NCI-H82 (cell line): ENCODE measurements around the gene CHRNE.
"Not testable (repeated sequence)": the region's sequence is repeated elsewhere in the genome, so short reads cannot be mapped to it uniquely, and the experiment has no call there.

Experiments used
- DNase-seq: peaks from one replicate; lab custom pipeline; 2025; lab: John Stamatoyannopoulos, UW

The CHRNE gene

GRCh38 chr17:4906642-4907041 is 3.7 kb upstream of the CHRNE start:
- not testable (repeated sequence) for DNase-seq

GRCh38 chr17:4902540-4902939 is 358 bp downstream of the CHRNE start:
- DNase-seq: peak; percentile 86

DNA sequence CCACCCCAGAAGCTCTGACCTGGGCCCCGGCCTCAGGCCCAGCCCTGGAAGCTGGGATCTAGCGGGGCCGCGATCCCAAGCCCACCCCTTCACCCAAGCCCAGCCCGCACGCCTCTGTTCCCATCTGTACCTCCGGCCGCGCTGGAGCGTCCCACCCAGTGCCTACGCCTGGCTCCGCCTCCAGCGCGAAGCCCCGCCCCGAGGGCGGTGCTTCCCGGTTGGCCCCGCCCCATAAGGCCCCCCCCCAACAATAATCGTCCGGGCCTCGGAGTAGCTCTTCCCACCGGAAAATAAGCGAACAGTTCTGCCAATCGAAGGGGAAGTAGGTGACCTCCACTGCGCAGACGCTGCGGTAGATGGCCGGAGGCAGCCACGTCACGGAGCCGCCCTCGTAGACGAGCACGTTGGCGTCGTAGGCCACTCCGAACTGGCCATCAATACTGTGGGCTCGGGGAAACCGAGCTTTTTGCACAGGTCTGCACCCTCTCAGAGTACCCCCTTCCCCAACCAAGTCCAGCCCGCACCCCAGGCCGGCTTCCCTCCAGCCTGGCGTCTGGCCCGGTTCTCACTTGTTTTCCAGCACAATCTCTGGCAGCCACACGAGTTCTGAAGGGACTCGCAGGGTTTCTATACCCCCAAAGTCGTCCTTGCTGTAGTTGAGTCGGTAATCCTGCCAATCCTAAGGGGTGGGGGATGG is 1.1 kb downstream of the CHRNE start:
- DNase-seq: no peak

DNA sequence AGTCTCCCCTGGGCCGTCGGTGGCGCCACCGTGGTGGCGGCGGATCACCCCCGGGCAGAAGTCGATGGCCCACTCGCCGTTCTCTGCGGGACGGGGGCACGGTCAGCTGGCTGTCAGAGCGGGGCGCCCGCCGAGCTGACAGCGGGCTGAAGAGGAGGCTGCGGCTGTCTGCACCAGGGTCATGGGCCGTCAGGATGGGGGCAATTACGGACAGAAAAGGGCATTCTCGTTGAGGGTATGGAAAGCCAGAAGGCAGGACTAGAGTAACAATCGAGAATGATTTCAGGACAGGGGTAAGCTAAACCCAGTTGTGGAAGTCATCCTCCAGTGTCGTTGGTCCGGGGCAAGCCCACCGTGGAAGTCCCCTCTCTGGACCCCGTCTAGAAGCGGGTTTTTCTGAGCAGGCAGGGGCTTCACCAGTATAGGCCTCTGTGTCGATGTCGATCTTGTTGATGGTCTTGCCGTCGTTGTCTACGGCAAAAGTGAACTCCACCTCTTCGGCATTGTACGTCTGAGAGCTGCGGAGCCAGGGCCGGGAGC is 1.7 kb downstream of the CHRNE start:
- DNase-seq: no peak

DNA sequence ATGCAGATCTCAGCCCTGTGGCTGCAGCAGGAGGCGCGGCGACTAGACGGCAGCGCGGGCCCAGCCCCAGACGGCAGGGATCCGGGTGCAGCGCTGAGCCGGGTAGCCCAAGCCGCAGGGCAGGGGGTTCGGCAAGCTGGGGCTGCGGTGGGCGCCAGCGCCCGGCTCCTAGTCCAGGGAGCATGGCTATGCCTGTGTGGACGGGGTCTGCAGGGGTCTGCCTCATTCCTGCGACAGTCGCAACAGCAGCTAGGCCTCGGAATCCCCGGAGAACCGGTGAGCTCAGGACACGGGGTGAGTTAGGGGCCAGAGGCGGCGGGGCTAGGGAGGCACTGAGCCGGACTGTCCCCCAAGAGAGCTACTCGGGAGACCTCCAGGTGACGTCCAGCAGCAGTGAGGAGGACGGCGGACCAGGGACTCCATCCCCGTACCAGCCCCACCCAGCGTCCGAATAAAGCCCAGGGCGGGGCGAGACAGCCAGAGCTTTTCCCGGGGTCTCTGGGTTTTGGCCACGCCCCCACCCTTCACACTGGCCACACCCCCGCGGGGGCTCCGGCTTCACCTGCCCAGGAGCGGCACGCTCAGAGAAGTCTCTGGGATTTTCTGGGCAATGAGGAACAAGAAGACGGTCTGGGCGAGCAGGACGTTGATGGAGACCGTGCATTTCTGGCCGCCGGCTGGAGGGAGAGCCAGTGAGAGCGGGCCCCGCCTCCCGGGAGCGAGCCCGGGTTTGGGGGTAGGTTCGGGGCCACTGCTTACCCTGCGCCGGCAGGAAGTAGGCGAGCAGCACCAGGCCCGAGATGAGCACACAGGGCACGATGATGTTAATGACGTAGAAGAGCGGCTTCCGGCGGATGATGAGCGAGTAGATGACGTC is 2.4 kb downstream of the CHRNE start:
- no peak for DNase-seq

- DNase-seq: no peak
Measured at GRCh38 chr17:4899341-4900230, 3.3 kb downstream of the CHRNE start, which contains the start of gene C17orf107. Gene C17orf107, plus strand, starts transcription at chr17:4899536. Its CDS starts 227 bp downstream, at chr17:4899763.

GRCh38 chr17:4898927-4899326 is 4.0 kb downstream of the CHRNE start:
- no peak for DNase-seq

- no peak for DNase-seq
Measured at GRCh38 chr17:4898351-4898750, 4.5 kb downstream of the CHRNE start.

GRCh38 chr17:4897785-4898184 is 5.1 kb downstream of the CHRNE start:
- no peak for DNase-seq

- DNase-seq: no peak
Measured at GRCh38 chr17:4897198-4897687, 5.7 kb downstream of the CHRNE start.

DNA sequence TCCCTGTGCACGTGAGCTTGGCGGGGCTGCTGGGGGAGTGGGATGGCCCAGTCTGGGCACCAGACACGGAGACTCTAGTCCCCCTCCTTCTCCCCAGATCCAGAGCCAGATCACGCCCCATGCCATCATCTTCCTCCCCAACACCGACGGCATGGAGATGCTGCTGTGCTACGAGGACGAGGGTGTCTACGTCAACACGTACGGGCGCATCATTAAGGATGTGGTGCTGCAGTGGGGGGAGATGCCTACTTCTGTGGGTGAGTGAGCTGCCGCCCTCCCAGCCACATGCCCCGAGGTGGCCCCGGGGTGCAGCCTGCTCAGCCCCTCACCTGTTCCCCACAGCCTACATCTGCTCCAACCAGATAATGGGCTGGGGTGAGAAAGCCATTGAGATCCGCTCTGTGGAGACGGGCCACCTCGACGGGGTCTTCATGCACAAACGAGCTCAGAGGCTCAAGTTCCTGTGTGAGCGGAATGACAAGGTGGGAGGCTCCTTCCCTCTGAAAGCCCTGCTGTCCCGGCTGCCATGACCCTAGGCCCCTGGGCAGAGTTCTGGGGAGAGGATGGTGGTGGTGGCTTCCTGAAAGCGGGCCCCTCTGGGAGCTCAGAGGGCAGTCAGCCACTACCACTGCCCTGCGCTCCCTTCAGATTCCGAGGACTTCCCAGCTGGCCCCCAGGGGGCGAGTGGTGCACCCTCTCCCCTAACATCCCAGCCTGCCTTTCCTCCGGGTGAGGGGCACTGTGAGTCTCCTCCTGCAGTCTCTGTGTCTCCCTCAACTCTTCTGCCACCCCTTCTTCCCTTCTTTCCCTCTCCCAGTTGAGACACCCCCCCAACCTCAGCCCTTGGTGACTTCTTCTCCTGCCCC is 6.3 kb downstream of the CHRNE start:
- DNase-seq: no peak

GRCh38 chr17:4895657-4896331 is 7.1 kb downstream of the CHRNE start:
- peak; percentile 76 for DNase-seq

DNA sequence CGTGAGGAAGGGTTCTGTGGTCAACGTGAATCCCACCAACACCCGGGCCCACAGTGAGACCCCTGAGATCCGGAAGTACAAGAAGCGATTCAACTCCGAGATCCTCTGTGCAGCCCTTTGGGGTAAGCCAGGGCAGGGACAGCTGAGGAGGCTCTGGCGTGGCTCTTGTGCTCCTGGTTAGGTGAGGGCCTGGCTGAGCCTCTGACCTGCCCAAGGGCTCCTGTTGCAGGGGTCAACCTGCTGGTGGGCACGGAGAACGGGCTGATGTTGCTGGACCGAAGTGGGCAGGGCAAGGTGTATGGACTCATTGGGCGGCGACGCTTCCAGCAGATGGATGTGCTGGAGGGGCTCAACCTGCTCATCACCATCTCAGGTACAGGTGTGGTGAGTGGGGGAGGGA is 7.8 kb downstream of the CHRNE start:
- no peak for DNase-seq

- no peak for DNase-seq
Measured at GRCh38 chr17:4893721-4894560, 9.0 kb downstream of the CHRNE start.

- DNase-seq: no peak
Measured at GRCh38 chr17:4893272-4893671, 9.6 kb downstream of the CHRNE start.

- DNase-seq: no peak
Measured at GRCh38 chr17:4892499-4893221, 10.2 kb downstream of the CHRNE start.

- DNase-seq: no peak
Measured at GRCh38 chr17:4891411-4892410, 11.2 kb downstream of the CHRNE start.
